ENCODE measurements around the gene STK32B.
"Not testable (repeated sequence)": the region's sequence is repeated elsewhere in the genome, so short reads cannot be mapped to it uniquely, and the experiment has no call there.

Gene STK32B

GRCh38 chr4:5209862-5210261 lies 158.6 kb downstream of the STK32B start:
- no peak for DNase-seq (ENCODE audit: low read depth)

GRCh38 chr4:5211282-5211839 lies 160.1 kb downstream of the STK32B start:
- no peak for DNase-seq (ENCODE audit: low read depth)

GRCh38 chr4:5212255-5213013 lies 161.2 kb downstream of the STK32B start:
- no peak for DNase-seq (ENCODE audit: low read depth)

GRCh38 chr4:5213087-5213595 lies 161.9 kb downstream of the STK32B start:
- no peak for DNase-seq (ENCODE audit: low read depth)

GRCh38 chr4:5215321-5215720 lies 164.0 kb downstream of the STK32B start:
- DNase-seq (ENCODE audit: low read depth) = no peak

- DNase-seq (ENCODE audit: low read depth) = no peak
Measured at GRCh38 chr4:5217421-5217820, 166.1 kb downstream of the STK32B start.

GRCh38 chr4:5218376-5219069 lies 167.2 kb downstream of the STK32B start:
- no peak for DNase-seq (ENCODE audit: low read depth)

GRCh38 chr4:5220028-5220427 lies 168.7 kb downstream of the STK32B start:
- no peak for DNase-seq (ENCODE audit: low read depth)

- DNase-seq (ENCODE audit: low read depth) = no peak
Measured at GRCh38 chr4:5222047-5222446, 170.8 kb downstream of the STK32B start.

GRCh38 chr4:5222951-5223350 lies 171.7 kb downstream of the STK32B start:
- no peak for DNase-seq (ENCODE audit: low read depth)

GRCh38 chr4:5224340-5224739 lies 173.1 kb downstream of the STK32B start:
- no peak for DNase-seq (ENCODE audit: low read depth)

GRCh38 chr4:5232549-5232948 lies 181.3 kb downstream of the STK32B start:
- no peak for DNase-seq (ENCODE audit: low read depth)

- no peak for DNase-seq (ENCODE audit: low read depth)
Measured at GRCh38 chr4:5237086-5237660, 185.9 kb downstream of the STK32B start.

GRCh38 chr4:5238173-5238572 lies 186.9 kb downstream of the STK32B start:
- no peak for DNase-seq (ENCODE audit: low read depth)

GRCh38 chr4:5247061-5247460 lies 195.8 kb downstream of the STK32B start:
- DNase-seq (ENCODE audit: low read depth) = not testable (repeated sequence)

- no peak for DNase-seq (ENCODE audit: low read depth)
Measured at GRCh38 chr4:5247735-5248134, 196.5 kb downstream of the STK32B start.

GRCh38 chr4:5249727-5250126 lies 198.4 kb downstream of the STK32B start:
- no peak for DNase-seq (ENCODE audit: low read depth)

GRCh38 chr4:5250536-5250935 lies 199.3 kb downstream of the STK32B start:
- not testable (repeated sequence) for DNase-seq (ENCODE audit: low read depth)

GRCh38 chr4:5256421-5256820 lies 205.1 kb downstream of the STK32B start:
- no peak for DNase-seq (ENCODE audit: low read depth)

- no peak for DNase-seq (ENCODE audit: low read depth)
Measured at GRCh38 chr4:5257086-5257485, 205.8 kb downstream of the STK32B start.

GRCh38 chr4:5259471-5259870 lies 208.2 kb downstream of the STK32B start:
- DNase-seq (ENCODE audit: low read depth) = no peak

- DNase-seq (ENCODE audit: low read depth) = no peak
Measured at GRCh38 chr4:5260121-5260520, 208.8 kb downstream of the STK32B start.

- DNase-seq (ENCODE audit: low read depth) = no peak
Measured at GRCh38 chr4:5261866-5262265, 210.6 kb downstream of the STK32B start.
